H9 (cell line): ENCODE data around the gene TGM2. TPM values are rescaled to one million over a fixed set of nuclear protein-coding genes. Genes with fewer than 3 reads are reported as not detected.

Experiments
- DNase-seq: peaks from one replicate; pipeline ENCODE4 v3.0.0-alpha.2; 2017
- H2AFZ ChIP-seq: one replicate; pipeline ENCODE4 v1.6.1; 2013; ENCODE audit warnings: mild to moderate bottlenecking, low read length, control low read depth, moderate library complexity
- H2AK5ac ChIP-seq: 2 replicates; pipeline ENCODE4 v1.6.1; 2013; ENCODE audit warnings: low read length, control low read depth, mixed read lengths; ENCODE audit not compliant: insufficient read length
- H2BK120ac ChIP-seq: one replicate; pipeline ENCODE4 v1.6.1; 2013; ENCODE audit warnings: low read depth, mild to moderate bottlenecking, low read length, control low read depth, inconsistent platforms; ENCODE audit not compliant: poor library complexity, severe bottlenecking
- H2BK12ac ChIP-seq: 2 replicates; pipeline ENCODE4 v1.6.1; 2013; ENCODE audit warnings: low read length, control low read depth, mixed read lengths, low read depth; ENCODE audit not compliant: insufficient read length
- H2BK15ac ChIP-seq: 2 replicates; pipeline ENCODE4 v1.6.1; 2013; ENCODE audit warnings: low read depth, low read length, control low read depth
- H2BK20ac ChIP-seq: one replicate; pipeline ENCODE4 v1.6.1; 2013; ENCODE audit warnings: low read depth, mild to moderate bottlenecking, low read length, control low read depth, inconsistent platforms; ENCODE audit not compliant: poor library complexity, severe bottlenecking
- H2BK5ac ChIP-seq: 2 replicates; pipeline ENCODE4 v1.6.1; 2013; ENCODE audit warnings: low read length, control low read depth, mixed read lengths; ENCODE audit not compliant: insufficient read length
- H3K14ac ChIP-seq: 2 replicates; pipeline ENCODE4 v1.6.1; 2013; ENCODE audit warnings: low read length, control low read depth; ENCODE audit not compliant: insufficient read depth
- H3K18ac ChIP-seq: 2 replicates; pipeline ENCODE4 v1.6.1; 2013; ENCODE audit warnings: low read depth, mild to moderate bottlenecking, mixed read lengths, low read length, control low read depth; ENCODE audit not compliant: insufficient read length
- H3K23ac ChIP-seq: 2 replicates; pipeline ENCODE4 v1.6.1; 2013; ENCODE audit warnings: low read length, control low read depth, mixed read lengths, low read depth; ENCODE audit not compliant: insufficient read length
- H3K23me2 ChIP-seq: 2 replicates; pipeline ENCODE4 v1.6.1; 2013; ENCODE audit warnings: low read depth, mild to moderate bottlenecking, mixed read lengths, low read length, control low read depth; ENCODE audit not compliant: insufficient read length, poor library complexity, severe bottlenecking
- H3K27ac ChIP-seq: 2 replicates; pipeline ENCODE4 v1.5.1; 2013; ENCODE audit warnings: low read length, control low read depth, mixed read lengths, low read depth; ENCODE audit not compliant: insufficient read length
- H3K27me3 ChIP-seq: 2 replicates; pipeline ENCODE4 v1.6.1; 2013; ENCODE audit warnings: low read length, control low read depth, inconsistent platforms; ENCODE audit not compliant: insufficient read depth
- H3K4ac ChIP-seq: 2 replicates; pipeline ENCODE4 v1.6.1; 2013; ENCODE audit warnings: low read depth, mild to moderate bottlenecking, control low read depth, inconsistent platforms, low read length, moderate library complexity
- H3K4me1 ChIP-seq: 2 replicates; pipeline ENCODE4 v1.6.1; 2013; ENCODE audit warnings: low read length, control low read depth, inconsistent platforms; ENCODE audit not compliant: insufficient read depth
- H3K4me2 ChIP-seq: 2 replicates; pipeline ENCODE4 v1.6.1; 2013; ENCODE audit warnings: low read length, control low read depth, mixed read lengths; ENCODE audit not compliant: insufficient read length, insufficient read depth
- H3K56ac ChIP-seq: 2 replicates; pipeline ENCODE4 v1.6.1; 2013; ENCODE audit warnings: low read depth, mild to moderate bottlenecking, mixed read lengths, low read length, control low read depth; ENCODE audit not compliant: insufficient read length
- H3K79me1 ChIP-seq: 2 replicates; pipeline ENCODE4 v1.6.1; 2013; ENCODE audit warnings: low read depth, mild to moderate bottlenecking, moderate library complexity, low read length, control low read depth, inconsistent platforms; ENCODE audit not compliant: insufficient read depth, poor library complexity, severe bottlenecking
- H3K79me2 ChIP-seq: 2 replicates; pipeline ENCODE4 v1.6.1; 2013; ENCODE audit warnings: low read length, control low read depth, inconsistent platforms; ENCODE audit not compliant: insufficient read depth
- H3K9ac ChIP-seq: 2 replicates; pipeline ENCODE4 v1.6.1; 2013; ENCODE audit warnings: low read length, control low read depth, mixed read lengths; ENCODE audit not compliant: insufficient read length; ENCODE audit errors: extremely low read depth
- H3K9me3 ChIP-seq: one replicate; pipeline ENCODE4 v1.6.1; 2013; ENCODE audit warnings: low read depth, low read length, inconsistent platforms; ENCODE audit not compliant: control insufficient read depth
- H3T11ph ChIP-seq: one replicate; pipeline ENCODE4 v1.6.1; 2013; ENCODE audit warnings: mild to moderate bottlenecking, low read length, control low read depth, inconsistent platforms
- H4K20me1 ChIP-seq: one replicate; pipeline ENCODE4 v1.6.1; 2013; ENCODE audit not compliant: control insufficient read depth, insufficient read length, insufficient read depth
- H4K5ac ChIP-seq: 2 replicates; pipeline ENCODE4 v1.6.1; 2013; ENCODE audit warnings: low read depth, mild to moderate bottlenecking, mixed read lengths, low read length, control low read depth; ENCODE audit not compliant: insufficient read length
- H4K8ac ChIP-seq: replicated peaks from 2 replicates; pipeline ENCODE4 v1.6.1; 2013; ENCODE audit warnings: low read length, control low read depth, mixed read lengths, low read depth; ENCODE audit not compliant: insufficient read length
- H4K91ac ChIP-seq: 2 replicates; pipeline ENCODE4 v1.6.1; 2013; ENCODE audit warnings: low read depth, mild to moderate bottlenecking, moderate library complexity, mixed read lengths, low read length, control low read depth; ENCODE audit not compliant: insufficient read length
- H3K27ac Mint-ChIP-seq, 3 experiments: 2 replicates in 2 of 3; 3 replicates in 1 of 3; pipeline ENCODE4 v1.8.0; 2020 to 2021; ENCODE audit warnings: mixed read lengths in 3 of 3, mild to moderate bottlenecking in 1 of 3, moderate library complexity in 1 of 3
- H3K27me3 Mint-ChIP-seq: 2 replicates; pipeline ENCODE4 v1.8.0; 2021; ENCODE audit warnings: low read depth, mild to moderate bottlenecking, moderate library complexity, mixed read lengths
- H3K36me3 Mint-ChIP-seq, 3 experiments: 2 replicates in 2 of 3; 3 replicates in 1 of 3; pipeline ENCODE4 v1.8.0; 2020 to 2021; ENCODE audit warnings: low read depth in 3 of 3, mixed read lengths in 3 of 3; ENCODE audit not compliant: insufficient read depth in 1 of 3
- H3K4me1 Mint-ChIP-seq, 2 experiments: 2 replicates each; pipeline ENCODE4 v1.8.0; 2020; ENCODE audit warnings: mixed read lengths in 2 of 2
- H3K4me3 Mint-ChIP-seq, 2 experiments: 2 replicates in 1 of 2; 3 replicates in 1 of 2; pipeline ENCODE4 v1.8.0; 2020 to 2021; ENCODE audit warnings: mild to moderate bottlenecking in 2 of 2, mixed read lengths in 2 of 2, moderate library complexity in 1 of 2
- H3K9me3 Mint-ChIP-seq, 2 experiments: 2 replicates in 1 of 2; 3 replicates in 1 of 2; pipeline ENCODE4 v1.8.0; 2020; ENCODE audit warnings: mild to moderate bottlenecking in 2 of 2, mixed read lengths in 2 of 2, moderate library complexity in 1 of 2
- WGBS: extraction: QIAGEN DNeasy Blood & Tissue Kit; methylation state at CpG from one replicate; pipeline ENCODE4 v1.1.7; 2013; ENCODE audit warnings: missing lambda C conversion rate, low lambda C conversion rate, mixed read lengths; ENCODE audit not compliant: insufficient read length; ENCODE audit errors: extremely low coverage; 5-methylcytosine and 5-hydroxymethylcytosine counted together
- total RNA-seq: library from RNA; stranded (reverse); gene quantifications from 2 replicates; pipeline ENCODE4 v1.2.1, GENCODE V29; 2021
- TF ChIP-seq, protein P1 (sequence below): fragments of 200-600 bp; sonication (generic); conservative IDR thresholded peaks from 3 replicates; pipeline ENCODE4 v1.8.0; 2021; ENCODE audit warnings: antibody characterized with exemption, mild to moderate bottlenecking

TGM2 gene
- total RNA-seq, 1 experiment from 2014 or later = 1.1 TPM

- no peak overlapping the region for H3K27ac ChIP-seq
- no peak overlapping the region for H3K4me2 ChIP-seq
- H4K8ac ChIP-seq = no peak overlapping the region
- no peak overlapping the region for H3K18ac ChIP-seq
- H3K23ac ChIP-seq = no peak overlapping the region
- peaks cover 5 to 6% of the 10 kb centered on the region in 2 experiments for H3K9me3 Mint-ChIP-seq
- H2BK5ac ChIP-seq = no peak overlapping the region
- H3K4me1 ChIP-seq = no peaks in the 10 kb centered on the region
- H3K79me1 ChIP-seq = no peaks in the 10 kb centered on the region
- H3K23me2 ChIP-seq = no peaks in the 10 kb centered on the region
- no peaks in the 10 kb centered on the region for H3K27me3 ChIP-seq
- H2BK120ac ChIP-seq = no peak overlapping the region
- H3K27me3 Mint-ChIP-seq = peaks cover 11% of the 10 kb centered on the region
- H2AFZ ChIP-seq = no peak overlapping the region
- no peak overlapping the region for H3K9ac ChIP-seq
- no peak overlapping the region for H3K4me3 Mint-ChIP-seq
- H4K20me1 ChIP-seq = no peaks in the 10 kb centered on the region
- H3T11ph ChIP-seq = no peak overlapping the region
- H4K5ac ChIP-seq = no peak overlapping the region
- no CpG with 5 or more reads among the region's 5 CpGs for WGBS
- no peak overlapping the region for H3K27ac Mint-ChIP-seq
- peaks cover 0 to 5% (median 4%) of the 10 kb centered on the region in 3 experiments; a peak in 1 of 7 replicates for H3K36me3 Mint-ChIP-seq
- no peak overlapping the region for H4K91ac ChIP-seq
- H3K9me3 ChIP-seq = no peaks in the 10 kb centered on the region
- no peak overlapping the region for H3K56ac ChIP-seq
- no peak overlapping the region for H2BK20ac ChIP-seq
- H3K79me2 ChIP-seq = no peaks in the 10 kb centered on the region
- TF ChIP-seq, protein P1, sequence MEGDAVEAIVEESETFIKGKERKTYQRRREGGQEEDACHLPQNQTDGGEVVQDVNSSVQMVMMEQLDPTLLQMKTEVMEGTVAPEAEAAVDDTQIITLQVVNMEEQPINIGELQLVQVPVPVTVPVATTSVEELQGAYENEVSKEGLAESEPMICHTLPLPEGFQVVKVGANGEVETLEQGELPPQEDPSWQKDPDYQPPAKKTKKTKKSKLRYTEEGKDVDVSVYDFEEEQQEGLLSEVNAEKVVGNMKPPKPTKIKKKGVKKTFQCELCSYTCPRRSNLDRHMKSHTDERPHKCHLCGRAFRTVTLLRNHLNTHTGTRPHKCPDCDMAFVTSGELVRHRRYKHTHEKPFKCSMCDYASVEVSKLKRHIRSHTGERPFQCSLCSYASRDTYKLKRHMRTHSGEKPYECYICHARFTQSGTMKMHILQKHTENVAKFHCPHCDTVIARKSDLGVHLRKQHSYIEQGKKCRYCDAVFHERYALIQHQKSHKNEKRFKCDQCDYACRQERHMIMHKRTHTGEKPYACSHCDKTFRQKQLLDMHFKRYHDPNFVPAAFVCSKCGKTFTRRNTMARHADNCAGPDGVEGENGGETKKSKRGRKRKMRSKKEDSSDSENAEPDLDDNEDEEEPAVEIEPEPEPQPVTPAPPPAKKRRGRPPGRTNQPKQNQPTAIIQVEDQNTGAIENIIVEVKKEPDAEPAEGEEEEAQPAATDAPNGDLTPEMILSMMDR = no peak
- H2AK5ac ChIP-seq = no peak overlapping the region
- no peak overlapping the region for H2BK15ac ChIP-seq
- no peak overlapping the region for H3K14ac ChIP-seq
- no peak for DNase-seq
- no peak overlapping the region for H2BK12ac ChIP-seq
- peaks cover 9 to 13% of the 10 kb centered on the region in 2 experiments; a peak in 3 of 4 replicates for H3K4me1 Mint-ChIP-seq
- no peak overlapping the region for H3K4ac ChIP-seq
Observed at GRCh38 chr20:38197217-38197616, 32.1 kb upstream of the TGM2 start.
